Aorta (tissue), 5 donors: ENCODE results near the gene PGAM4. TPM values are rescaled to one million over a fixed set of nuclear protein-coding genes. Genes with fewer than 3 reads are reported as not detected.

Experiments used
- ATAC-seq: fragments of 200-7000 bp; cut with Tn5 transposase; one replicate; pipeline ENCODE4 v1.9.1; 2022; ENCODE audit warnings: moderate library complexity; ENCODE audit not compliant: low FRiP score
- DNase-seq, 2 donors: peaks; one replicate each; pipeline ENCODE4 v3.0.0-alpha.2; 2020
- H3K27ac ChIP-seq, 2 donors: one replicate each; pipeline ENCODE4 v1.5.1; 2013; ENCODE audit warnings: low read length in 2 of 2, mild to moderate bottlenecking in 2 of 2, moderate library complexity in 2 of 2, control low read depth in 1 of 2, inconsistent platforms in 1 of 2, low read depth in 1 of 2
- H3K27me3 ChIP-seq, 2 donors: one replicate each; pipeline ENCODE4 v1.6.1; 2013; ENCODE audit warnings: control low read depth in 1 of 2, low read length in 1 of 2, mild to moderate bottlenecking in 1 of 2, moderate library complexity in 1 of 2; ENCODE audit not compliant: insufficient read depth in 2 of 2, control insufficient read depth in 1 of 2
- H3K36me3 ChIP-seq, 2 donors: one replicate each; pipeline ENCODE4 v1.6.1; 2013; ENCODE audit warnings: control low read depth in 1 of 2, low read length in 1 of 2, mild to moderate bottlenecking in 1 of 2; ENCODE audit not compliant: insufficient read depth in 2 of 2, control insufficient read depth in 1 of 2
- H3K4me1 ChIP-seq, 2 donors: one replicate each; pipeline ENCODE4 v1.6.1; 2013; ENCODE audit warnings: low read length in 2 of 2, control low read depth in 1 of 2, mild to moderate bottlenecking in 1 of 2, moderate library complexity in 1 of 2; ENCODE audit not compliant: insufficient read depth in 2 of 2, control insufficient read depth in 1 of 2
- H3K4me3 ChIP-seq, 2 donors: one replicate each; pipeline ENCODE4 v1.5.1; 2013; ENCODE audit warnings: low read length in 2 of 2, control low read depth in 1 of 2, mild to moderate bottlenecking in 1 of 2
- H3K9me3 ChIP-seq: one replicate; pipeline ENCODE4 v1.6.1; 2013; ENCODE audit warnings: mild to moderate bottlenecking, low read length; ENCODE audit not compliant: control insufficient read depth
- WGBS, 2 donors: extraction: QIAGEN DNeasy Blood & Tissue Kit; methylation state at CpG; one replicate each; pipeline ENCODE4 v1.1.7; 2013; 5-methylcytosine and 5-hydroxymethylcytosine counted together
- intact Hi-C, 2 donors: fragments of 100-400 bp; cut with DNase I; formaldehyde crosslinking; loops; one replicate each; pipeline versions ENCODE4 v1.14.2 to v1.15.0; 2022
- polyA plus RNA-seq, 2 donors: library from polyadenylated mRNA; stranded (reverse); fragments of 200-250 nt; gene quantifications; one replicate each; pipeline ENCODE4 v1.2.3, GENCODE V29; 2013
- total RNA-seq, 2 donors: library from RNA; stranded (reverse); fragmentation: NEBNext Ultra II Directional; extraction: Animal tissue kit (Norgen Biotek cat#: 25700); gene quantifications; one replicate each; pipeline ENCODE4 v1.2.1, GENCODE V29; 2021
- donor health status: healthy with polysubstance abuse.
- donor health status: Bipolar disorder and iron deficiency.
- donor health status: DM: no; HTN: no; CAD: no.
- donor health status: DM: no; HTN: no; CAD: no.
- donor health status: DM: yes; HTN: yes; CAD: no.

PGAM4 gene
- total and polyA plus RNA-seq, 4 donors, result not detected

- DNase-seq, result no peak
- no peak for ATAC-seq
- Histone ChIP-seq H3K27ac (no peak overlapping the region), H3K27me3 (no peaks in the 10 kb centered on the region), H3K9me3 (no peaks in the 10 kb centered on the region), H3K4me1 (no peaks in the 10 kb centered on the region), H3K36me3 (no peaks in the 10 kb centered on the region), H3K4me3 (no peak overlapping the region)
- WGBS, 2 donors, result 30 to 44% methylated on average over 3 of the region's 3 CpGs
- intact Hi-C loops, result loop anchor here in 1 of 2 donors (10.0 kb wide), 1 partner anchor 186 kb away; the partner anchor contains the start of gene PGK1
Observed at GRCh38 chrX:77918568-77918967, 50.9 kb downstream of the PGAM4 start.

Other genes starting within 250 kb of the PGAM4 start
- gene ATRX, start 183.4 kb downstream of the PGAM4 start, total RNA-seq, result 100 to 1,000 TPM; 126 to 136 TPM
- gene ATRX, start 183.4 kb downstream of the PGAM4 start, polyA plus RNA-seq, result 10 to 100 TPM in 1 of 2 donors, 1 to 10 TPM in 1; 9.4 to 18.5 TPM
- 10 to 100 TPM; 51.8 to 54.6 TPM for gene MAGT1, start 74.2 kb downstream of the PGAM4 start, total RNA-seq
- gene MAGT1, start 74.2 kb downstream of the PGAM4 start, polyA plus RNA-seq, result 10 to 100 TPM; 15.4 to 19.7 TPM
- 100 to 1,000 TPM; 127 to 163 TPM for gene COX7B, start 70.2 kb downstream of the PGAM4 start, total RNA-seq
- 100 to 1,000 TPM; 348 to 784 TPM for gene COX7B, start 70.2 kb downstream of the PGAM4 start, polyA plus RNA-seq
- gene ATP7A, start 58.9 kb downstream of the PGAM4 start, total RNA-seq, result 10 to 100 TPM; 14.9 to 18.7 TPM
- 1 to 10 TPM in 1 of 2 donors, under 1 TPM in 1; 0.88 to 3.0 TPM for gene ATP7A, start 58.9 kb downstream of the PGAM4 start, polyA plus RNA-seq
- 100 to 1,000 TPM; 235 to 254 TPM for gene PGK1, start 134.6 kb upstream of the PGAM4 start, total RNA-seq
- gene PGK1, start 134.6 kb upstream of the PGAM4 start, polyA plus RNA-seq, result 100 to 1,000 TPM in 1 of 2 donors, 10 to 100 TPM in 1; 94.6 to 157 TPM
- gene TAF9B, start 170.0 kb upstream of the PGAM4 start, total RNA-seq, result 10 to 100 TPM; 15.9 to 19.0 TPM
- gene TAF9B, start 170.0 kb upstream of the PGAM4 start, polyA plus RNA-seq, result 10 to 100 TPM; 11.4 to 13.9 TPM